Hepatocyte (in vitro differentiated cells): Measurements from ENCODE around the gene EVC2. TPM values are rescaled to one million over a fixed set of nuclear protein-coding genes. Genes with fewer than 3 reads are reported as not detected.

ENCODE experiments used
- DNase-seq: peaks from one replicate; pipeline ENCODE4 v3.0.0-alpha.2; 2016; ENCODE audit warnings: low spot score
- H2AFZ ChIP-seq: fragments of 200-600 bp; sonication (generic); 2 replicates; pipeline ENCODE4 v1.6.0; 2016; ENCODE audit warnings: antibody characterized with exemption, mild to moderate bottlenecking
- H3K27ac ChIP-seq: fragments of 200-600 bp; sonication (generic); 2 replicates; pipeline ENCODE4 v1.5.1; 2016; ENCODE audit warnings: mild to moderate bottlenecking
- H3K27me3 ChIP-seq: fragments of 200-600 bp; sonication (generic); 2 replicates; pipeline ENCODE4 v1.6.1; 2016
- H3K36me3 ChIP-seq: fragments of 200-600 bp; sonication (generic); replicated peaks from 2 replicates; pipeline ENCODE4 v1.5.1; 2016; ENCODE audit warnings: low read depth; ENCODE audit not compliant: insufficient read depth
- H3K4me1 ChIP-seq: fragments of 200-600 bp; sonication (generic); 2 replicates; pipeline ENCODE4 v1.5.1; 2016; ENCODE audit warnings: mild to moderate bottlenecking, moderate library complexity; ENCODE audit not compliant: insufficient read depth
- H3K4me2 ChIP-seq: fragments of 200-600 bp; sonication (generic); 2 replicates; pipeline ENCODE4 v1.6.0; 2016
- H3K4me3 ChIP-seq: fragments of 200-600 bp; sonication (generic); 2 replicates; pipeline ENCODE4 v1.5.1; 2016; ENCODE audit warnings: mild to moderate bottlenecking
- H3K79me2 ChIP-seq: fragments of 200-600 bp; sonication (generic); 2 replicates; pipeline ENCODE4 v1.6.0; 2017; ENCODE audit warnings: mild to moderate bottlenecking
- H3K9me2 ChIP-seq: fragments of 200-600 bp; sonication (generic); replicated peaks from 2 replicates; pipeline ENCODE4 v1.6.0; 2017; ENCODE audit warnings: mild to moderate bottlenecking; ENCODE audit not compliant: insufficient read depth
- H3K9me3 ChIP-seq: fragments of 200-600 bp; sonication (generic); 2 replicates; pipeline ENCODE4 v1.5.1; 2016; ENCODE audit warnings: low read depth, mild to moderate bottlenecking
- H4K20me1 ChIP-seq: fragments of 200-600 bp; sonication (generic); 2 replicates; pipeline ENCODE4 v1.6.0; 2016; ENCODE audit warnings: mild to moderate bottlenecking; ENCODE audit not compliant: insufficient read depth, poor library complexity, severe bottlenecking
- CTCF ChIP-seq: fragments of 200-600 bp; sonication (generic); IDR thresholded peaks from 2 replicates; pipeline ENCODE4 v1.5.1; 2016; ENCODE audit warnings: antibody characterized with exemption, mild to moderate bottlenecking; ENCODE audit not compliant: poor library complexity
- EZH2 ChIP-seq: fragments of 200-600 bp; sonication (generic); IDR thresholded peaks from 2 replicates; pipeline ENCODE4 v1.6.1; 2016; ENCODE audit warnings: antibody characterized with exemption, mild to moderate bottlenecking, borderline replicate concordance
- EZH2phosphoT487 ChIP-seq: fragments of 200-600 bp; sonication (generic); IDR thresholded peaks from one replicate; pipeline ENCODE4 v1.6.1; 2018; ENCODE audit warnings: antibody characterized with exemption, mild to moderate bottlenecking, low read depth, moderate library complexity; ENCODE audit not compliant: unreplicated experiment, severe bottlenecking
- WGBS: methylation state at CpG from one replicate; pipeline ENCODE4 v1.1.6; 2016; ENCODE audit warnings: low lambda C conversion rate; ENCODE audit errors: missing lambda C conversion rate; 5-methylcytosine and 5-hydroxymethylcytosine counted together
- polyA plus RNA-seq: library from polyadenylated mRNA; unstranded; fragments of >200 nt; fragmentation: Nextera tagmentation; extraction: Ambion mirVana; gene quantifications from 2 replicates; pipeline ENCODE4 v1.2.1, GENCODE V29; 2016
- total RNA-seq: library from RNA; depleted of rRNA; stranded (reverse); fragments of >200 nt; gene quantifications from 2 replicates; pipeline ENCODE4 v1.2.3, GENCODE V29; 2014

Gene EVC2
- total and polyA plus RNA-seq, 2 experiments from 2014 or later: 3.0 to 4.2 TPM

- H4K20me1 ChIP-seq: no peaks in the 10 kb centered on the region
- peaks cover 5% of the 10 kb centered on the region for H3K9me3 ChIP-seq
- no peaks in the 10 kb centered on the region for H3K9me2 ChIP-seq
- H3K4me3 ChIP-seq: no peak overlapping the region
- H3K27ac ChIP-seq: no peak overlapping the region
- no peak for DNase-seq
- no peak overlapping the region for H2AFZ ChIP-seq
- TF ChIP-seq EZH2: no peak
- TF ChIP-seq EZH2phosphoT487: no peak
- TF ChIP-seq CTCF: no peak
- no peak overlapping the region for H3K4me2 ChIP-seq
- no peaks in the 10 kb centered on the region for H3K27me3 ChIP-seq
- H3K36me3 ChIP-seq: no peaks in the 10 kb centered on the region
- peaks cover 6% of the 10 kb centered on the region for H3K4me1 ChIP-seq
- H3K79me2 ChIP-seq: peaks cover 46% of the 10 kb centered on the region
- WGBS: 89% methylated on average over 4 of the region's 4 CpGs
These were observed 9.2 kb upstream of the EVC2 start for GRCh38 chr4:5717449-5718158.

GRCh38 chr4:5716391-5716790, 8.0 kb upstream of the EVC2 start:
- H3K4me1 ChIP-seq: peaks cover 8% of the 10 kb centered on the region
- H4K20me1 ChIP-seq: no peaks in the 10 kb centered on the region
- H3K27me3 ChIP-seq: no peaks in the 10 kb centered on the region
- H3K4me2 ChIP-seq: no peak overlapping the region
- no peak overlapping the region for H3K27ac ChIP-seq
- no peak for TF ChIP-seq CTCF
- no peak for TF ChIP-seq EZH2
- TF ChIP-seq EZH2phosphoT487: no peak
- no peaks in the 10 kb centered on the region for H3K36me3 ChIP-seq
- 65% methylated on average over 2 of the region's 2 CpGs for WGBS
- H3K9me3 ChIP-seq: peaks cover 5% of the 10 kb centered on the region
- H3K79me2 ChIP-seq: peaks cover 57% of the 10 kb centered on the region
- H2AFZ ChIP-seq: no peak overlapping the region
- no peaks in the 10 kb centered on the region for H3K9me2 ChIP-seq
- no peak overlapping the region for H3K4me3 ChIP-seq
- no peak for DNase-seq

- peaks cover 57% of the 10 kb centered on the region for H3K79me2 ChIP-seq
- no peak overlapping the region for H3K4me3 ChIP-seq
- WGBS: 74% methylated on average over 2 of the region's 2 CpGs
- H3K4me1 ChIP-seq: peaks cover 13% of the 10 kb centered on the region
- no peaks in the 10 kb centered on the region for H3K36me3 ChIP-seq
- TF ChIP-seq CTCF (no peak), EZH2 (no peak), EZH2phosphoT487 (no peak)
- H3K9me2 ChIP-seq: no peaks in the 10 kb centered on the region
- H2AFZ ChIP-seq: no peak overlapping the region
- no peaks in the 10 kb centered on the region for H3K27me3 ChIP-seq
- no peak overlapping the region for H3K27ac ChIP-seq
- no peak for DNase-seq
- H4K20me1 ChIP-seq: no peaks in the 10 kb centered on the region
- H3K9me3 ChIP-seq: peaks cover 5% of the 10 kb centered on the region
- no peak overlapping the region for H3K4me2 ChIP-seq
These were observed 7.0 kb upstream of the EVC2 start for GRCh38 chr4:5715357-5715756.
